ENCODE results near the gene MARCKSL1. TPM values are rescaled to one million over a fixed set of nuclear protein-coding genes. Genes with fewer than 3 reads are reported as not detected.

The MARCKSL1 gene, protein sequence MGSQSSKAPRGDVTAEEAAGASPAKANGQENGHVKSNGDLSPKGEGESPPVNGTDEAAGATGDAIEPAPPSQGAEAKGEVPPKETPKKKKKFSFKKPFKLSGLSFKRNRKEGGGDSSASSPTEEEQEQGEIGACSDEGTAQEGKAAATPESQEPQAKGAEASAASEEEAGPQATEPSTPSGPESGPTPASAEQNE
- 10.1 and 10.2 TPM in 2 replicates for total RNA-seq

GRCh38 chr1:32335790-32336590 lies at the start of gene MARCKSL1:
TSS of gene MARCKSL1 (minus strand) at chr1:32336233. CDS start at chr1:32336033, 200 bp downstream.

DNA sequence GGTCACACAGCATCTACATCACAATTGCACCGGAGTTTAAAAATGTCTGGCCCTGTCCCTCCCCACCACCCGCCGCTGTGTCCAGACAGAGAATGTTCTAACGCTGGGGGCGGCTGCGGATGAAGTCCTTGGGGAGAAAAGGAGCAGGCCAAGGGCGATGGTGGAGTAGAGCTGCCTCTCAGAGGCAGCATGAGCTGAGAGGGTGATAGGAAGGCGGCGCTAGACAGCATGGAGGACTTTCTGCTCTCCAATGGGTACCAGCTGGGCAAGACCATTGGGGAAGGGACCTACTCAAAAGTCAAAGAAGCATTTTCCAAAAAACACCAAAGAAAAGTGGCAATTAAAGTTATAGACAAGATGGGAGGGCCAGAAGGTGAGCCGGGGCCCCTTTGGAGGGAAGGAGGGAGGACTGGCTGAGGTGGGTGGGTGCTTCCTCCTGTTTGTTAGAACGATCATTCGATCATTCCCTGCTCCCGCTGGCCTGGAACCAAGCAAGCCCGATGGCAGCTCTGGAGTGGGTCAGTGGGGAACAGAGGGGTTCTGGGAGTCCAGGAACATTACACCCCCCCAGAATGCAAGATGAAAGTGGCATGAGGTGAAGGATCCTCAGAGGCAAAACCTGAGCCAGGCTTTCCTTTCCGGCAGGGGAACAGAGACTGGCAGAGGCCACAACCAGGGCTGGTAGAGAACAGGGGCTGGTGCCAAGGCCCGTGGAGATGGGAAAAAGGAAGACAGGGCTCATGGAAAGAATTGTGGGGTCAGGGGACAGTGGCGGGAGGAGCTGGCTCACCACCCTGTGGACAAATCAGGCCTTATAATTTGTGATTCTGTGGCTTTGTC lies 26.7 kb upstream of the MARCKSL1 start, which contains the start of the genes FAM229A and TSSK3:
TSS of gene FAM229A (minus strand) at position 12 of the 840 bp plus-strand sequence. CDS start 394 bp downstream, outside the sequence.
TSS of gene TSSK3 (plus strand) at position 66 of the 840 bp plus-strand sequence. CDS start at position 229, 163 bp downstream.

GRCh38 chr1:32291708-32292538 lies 44.1 kb downstream of the MARCKSL1 start, which contains the start of gene HDAC1:
TSS of gene HDAC1 (plus strand) at chr1:32292083. CDS start at chr1:32292170, 87 bp downstream.

Small RNA genes lying within 50 kb of the gene (small RNA-seq; reads per million reads assigned to genes)
- gene RF00019, result not detected

Other genes with a start within 250 kb of the MARCKSL1 start
- gene KPNA6, start 228.2 kb downstream of the MARCKSL1 start, total RNA-seq, result 70.7 and 73.0 TPM in 2 replicates
- gene TXLNA, start 156.6 kb downstream of the MARCKSL1 start, total RNA-seq, result 126 and 129 TPM in 2 replicates
- gene CCDC28B, start 135.6 kb downstream of the MARCKSL1 start, total RNA-seq, result 6.8 and 8.4 TPM in 2 replicates
- gene IQCC, start 130.6 kb downstream of the MARCKSL1 start, total RNA-seq, result 1.2 and 1.7 TPM in 2 replicates
- gene DCDC2B, start 127.1 kb downstream of the MARCKSL1 start, total RNA-seq, result not detected in 2 replicates
- gene TMEM234, start 113.9 kb downstream of the MARCKSL1 start, total RNA-seq, result 19.5 and 23.3 TPM in 2 replicates
- 261 and 313 TPM in 2 replicates for gene EIF3I, start 113.8 kb downstream of the MARCKSL1 start, total RNA-seq
- gene FAM167B, start 89.0 kb downstream of the MARCKSL1 start, total RNA-seq, result 1.8 and 3.0 TPM in 2 replicates
- gene LCK, start 85.0 kb downstream of the MARCKSL1 start, total RNA-seq, result not detected in 2 replicates
- 62.3 and 64.8 TPM in 2 replicates for gene HDAC1, start 44.1 kb downstream of the MARCKSL1 start, total RNA-seq
- gene FAM229A, start 26.3 kb upstream of the MARCKSL1 start, total RNA-seq, result 1.1 and 1.8 TPM in 2 replicates
- 0.54 and 1.7 TPM in 2 replicates for gene TSSK3, start 26.3 kb upstream of the MARCKSL1 start, total RNA-seq
- 53.4 and 55.7 TPM in 2 replicates for gene BSDC1, start 58.2 kb upstream of the MARCKSL1 start, total RNA-seq
- under 0.01 TPM in 2 replicates for gene ZBTB8B, start 128.8 kb upstream of the MARCKSL1 start, total RNA-seq
- 13.6 and 14.3 TPM in 2 replicates for gene ZBTB8A, start 203.2 kb upstream of the MARCKSL1 start, total RNA-seq

All from articular chondrocyte of knee joint (primary cell).